Endothelial cell of umbilical vein (primary cell): ENCODE data around the gene CTTNBP2.

Source experiments
- EZH2 ChIP-seq: IDR thresholded peaks from 2 replicates; pipeline ENCODE4 v1.6.1; 2012; ENCODE audit warnings: borderline replicate concordance, low read depth, mild to moderate bottlenecking, moderate library complexity, low read length, inconsistent platforms; ENCODE audit not compliant: severe bottlenecking
- JUN ChIP-seq: IDR thresholded peaks from 2 replicates; pipeline ENCODE4 v1.6.1; 2011; ENCODE audit warnings: borderline replicate concordance, low read depth; ENCODE audit not compliant: insufficient read length, insufficient read depth
- MYC ChIP-seq: IDR thresholded peaks from one replicate; pipeline ENCODE4 v1.6.1; 2011; ENCODE audit warnings: mild to moderate bottlenecking, low read depth, low read length
- POLR2A ChIP-seq: IDR thresholded peaks from 2 replicates; pipeline ENCODE4 v1.6.1; 2012; ENCODE audit warnings: low read depth, mild to moderate bottlenecking, control low read depth, low read length
- POLR2AphosphoS5 ChIP-seq: IDR thresholded peaks from 2 replicates; pipeline ENCODE4 v1.6.1; 2012; ENCODE audit warnings: low read depth, mild to moderate bottlenecking, control low read depth, low read length, moderate library complexity; ENCODE audit not compliant: insufficient read depth
- TF ChIP-seq, protein P1 (sequence below), 2 donors: IDR thresholded peaks; 1 replicate in 1 of 2; 2 replicates in 1 of 2; pipeline ENCODE4 v1.5.1; 2011; ENCODE audit warnings: low read length in 2 of 2, mild to moderate bottlenecking in 2 of 2, moderate library complexity in 2 of 2, control low read depth in 1 of 2, inconsistent platforms in 1 of 2, low read depth in 1 of 2; ENCODE audit not compliant: insufficient read depth in 1 of 2; ENCODE audit errors: extremely low read depth in 1 of 2
- TF ChIP-seq, protein P2 (sequence below): IDR thresholded peaks from 2 replicates; pipeline ENCODE4 v1.6.1; 2011; ENCODE audit not compliant: insufficient read depth, insufficient read length

GRCh38 chr7:117718116-117718835 is 155.0 kb downstream of the CTTNBP2 start:
- TF ChIP-seq, protein P1, sequence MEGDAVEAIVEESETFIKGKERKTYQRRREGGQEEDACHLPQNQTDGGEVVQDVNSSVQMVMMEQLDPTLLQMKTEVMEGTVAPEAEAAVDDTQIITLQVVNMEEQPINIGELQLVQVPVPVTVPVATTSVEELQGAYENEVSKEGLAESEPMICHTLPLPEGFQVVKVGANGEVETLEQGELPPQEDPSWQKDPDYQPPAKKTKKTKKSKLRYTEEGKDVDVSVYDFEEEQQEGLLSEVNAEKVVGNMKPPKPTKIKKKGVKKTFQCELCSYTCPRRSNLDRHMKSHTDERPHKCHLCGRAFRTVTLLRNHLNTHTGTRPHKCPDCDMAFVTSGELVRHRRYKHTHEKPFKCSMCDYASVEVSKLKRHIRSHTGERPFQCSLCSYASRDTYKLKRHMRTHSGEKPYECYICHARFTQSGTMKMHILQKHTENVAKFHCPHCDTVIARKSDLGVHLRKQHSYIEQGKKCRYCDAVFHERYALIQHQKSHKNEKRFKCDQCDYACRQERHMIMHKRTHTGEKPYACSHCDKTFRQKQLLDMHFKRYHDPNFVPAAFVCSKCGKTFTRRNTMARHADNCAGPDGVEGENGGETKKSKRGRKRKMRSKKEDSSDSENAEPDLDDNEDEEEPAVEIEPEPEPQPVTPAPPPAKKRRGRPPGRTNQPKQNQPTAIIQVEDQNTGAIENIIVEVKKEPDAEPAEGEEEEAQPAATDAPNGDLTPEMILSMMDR (IDR thresholded peaks at IDR 0.05; ENCODE audit: extremely low read depth in 1 of 2, insufficient read depth in 1 of 2, low read depth in 1 of 2, low read length in 2 of 2): no peak
- TF ChIP-seq EZH2: no peak
- no peak for TF ChIP-seq POLR2A
- TF ChIP-seq, protein P2, sequence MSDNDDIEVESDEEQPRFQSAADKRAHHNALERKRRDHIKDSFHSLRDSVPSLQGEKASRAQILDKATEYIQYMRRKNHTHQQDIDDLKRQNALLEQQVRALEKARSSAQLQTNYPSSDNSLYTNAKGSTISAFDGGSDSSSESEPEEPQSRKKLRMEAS: no peak
- no peak for TF ChIP-seq MYC
- TF ChIP-seq POLR2AphosphoS5: no peak
- no peak for TF ChIP-seq JUN
